IPS-18a (cell line): Measurements from ENCODE around the gene ZC3H7B.
A peak's percentile ranks its signal among the peaks of the same experiment; 100 is the strongest.
"Not testable (repeated sequence)": the region's sequence is repeated elsewhere in the genome, so short reads cannot be mapped to it uniquely, and the experiment has no call there.

ENCODE experiments used
- H3K27ac ChIP-seq: one replicate; pipeline ENCODE4 v1.5.1; 2013; ENCODE audit warnings: low read length
- H3K27me3 ChIP-seq: one replicate; pipeline ENCODE4 v1.6.1; 2013; ENCODE audit warnings: mild to moderate bottlenecking, low read length; ENCODE audit not compliant: control insufficient read depth, insufficient read depth
- H3K36me3 ChIP-seq: one replicate; pipeline ENCODE4 v1.6.1; 2013; ENCODE audit warnings: low read depth, low read length; ENCODE audit not compliant: control insufficient read depth
- H3K4me1 ChIP-seq: one replicate; pipeline ENCODE4 v1.6.1; 2013; ENCODE audit warnings: low read depth, low read length; ENCODE audit not compliant: control insufficient read depth
- H3K4me3 ChIP-seq: one replicate; pipeline ENCODE4 v1.5.1; 2013; ENCODE audit warnings: low read length
- H3K9ac ChIP-seq: one replicate; pipeline ENCODE4 v1.6.1; 2013; ENCODE audit warnings: mild to moderate bottlenecking, low read length, moderate library complexity
- H3K9me3 ChIP-seq: one replicate; pipeline ENCODE4 v1.6.1; 2013; ENCODE audit warnings: low read depth, low read length; ENCODE audit not compliant: control insufficient read depth

Gene ZC3H7B, protein sequence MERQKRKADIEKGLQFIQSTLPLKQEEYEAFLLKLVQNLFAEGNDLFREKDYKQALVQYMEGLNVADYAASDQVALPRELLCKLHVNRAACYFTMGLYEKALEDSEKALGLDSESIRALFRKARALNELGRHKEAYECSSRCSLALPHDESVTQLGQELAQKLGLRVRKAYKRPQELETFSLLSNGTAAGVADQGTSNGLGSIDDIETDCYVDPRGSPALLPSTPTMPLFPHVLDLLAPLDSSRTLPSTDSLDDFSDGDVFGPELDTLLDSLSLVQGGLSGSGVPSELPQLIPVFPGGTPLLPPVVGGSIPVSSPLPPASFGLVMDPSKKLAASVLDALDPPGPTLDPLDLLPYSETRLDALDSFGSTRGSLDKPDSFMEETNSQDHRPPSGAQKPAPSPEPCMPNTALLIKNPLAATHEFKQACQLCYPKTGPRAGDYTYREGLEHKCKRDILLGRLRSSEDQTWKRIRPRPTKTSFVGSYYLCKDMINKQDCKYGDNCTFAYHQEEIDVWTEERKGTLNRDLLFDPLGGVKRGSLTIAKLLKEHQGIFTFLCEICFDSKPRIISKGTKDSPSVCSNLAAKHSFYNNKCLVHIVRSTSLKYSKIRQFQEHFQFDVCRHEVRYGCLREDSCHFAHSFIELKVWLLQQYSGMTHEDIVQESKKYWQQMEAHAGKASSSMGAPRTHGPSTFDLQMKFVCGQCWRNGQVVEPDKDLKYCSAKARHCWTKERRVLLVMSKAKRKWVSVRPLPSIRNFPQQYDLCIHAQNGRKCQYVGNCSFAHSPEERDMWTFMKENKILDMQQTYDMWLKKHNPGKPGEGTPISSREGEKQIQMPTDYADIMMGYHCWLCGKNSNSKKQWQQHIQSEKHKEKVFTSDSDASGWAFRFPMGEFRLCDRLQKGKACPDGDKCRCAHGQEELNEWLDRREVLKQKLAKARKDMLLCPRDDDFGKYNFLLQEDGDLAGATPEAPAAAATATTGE

GRCh38 chr22:41301085-41302020 is at the start of gene ZC3H7B:
TSS of gene ZC3H7B (plus strand) at chr22:41301525. CDS start at chr22:41320661, 19,136 bp downstream.
- Histone ChIP-seq H3K27me3 (no peaks in the 10 kb centered on the region), H3K4me1 (peaks cover 14% of the 10 kb centered on the region), H3K36me3 (no peaks in the 10 kb centered on the region), H3K9me3 (no peaks in the 10 kb centered on the region), H3K4me3 (peak within 1 kb of the TSS; percentile 79), H3K27ac (no peak within 1 kb of the TSS), H3K9ac (peak within 1 kb of the TSS; percentile 87)

GRCh38 chr22:41252365-41252764 is 49.0 kb upstream of the ZC3H7B start:
- Histone ChIP-seq H3K4me3 (no peak overlapping the region), H3K36me3 (peaks cover 91% of the 10 kb centered on the region), H3K9me3 (no peaks in the 10 kb centered on the region), H3K27ac (no peak overlapping the region), H3K4me1 (peaks cover 5% of the 10 kb centered on the region), H3K9ac (no peak overlapping the region), H3K27me3 (no peaks in the 10 kb centered on the region)

- Histone ChIP-seq H3K9me3 (no peaks in the 10 kb centered on the region), H3K27ac (no peak overlapping the region), H3K9ac (no peak overlapping the region), H3K27me3 (no peaks in the 10 kb centered on the region), H3K4me3 (no peak overlapping the region), H3K4me1 (peaks cover 8% of the 10 kb centered on the region), H3K36me3 (peaks cover 90% of the 10 kb centered on the region)
These were observed 47.1 kb upstream of the ZC3H7B start for GRCh38 chr22:41254230-41254629.

- Histone ChIP-seq H3K4me3 (no peak overlapping the region), H3K36me3 (peaks cover 88% of the 10 kb centered on the region), H3K9ac (no peak overlapping the region), H3K27ac (no peak overlapping the region), H3K27me3 (no peaks in the 10 kb centered on the region), H3K9me3 (no peaks in the 10 kb centered on the region), H3K4me1 (peaks cover 8% of the 10 kb centered on the region)
These were observed 44.8 kb upstream of the ZC3H7B start for GRCh38 chr22:41256254-41257253.

DNA sequence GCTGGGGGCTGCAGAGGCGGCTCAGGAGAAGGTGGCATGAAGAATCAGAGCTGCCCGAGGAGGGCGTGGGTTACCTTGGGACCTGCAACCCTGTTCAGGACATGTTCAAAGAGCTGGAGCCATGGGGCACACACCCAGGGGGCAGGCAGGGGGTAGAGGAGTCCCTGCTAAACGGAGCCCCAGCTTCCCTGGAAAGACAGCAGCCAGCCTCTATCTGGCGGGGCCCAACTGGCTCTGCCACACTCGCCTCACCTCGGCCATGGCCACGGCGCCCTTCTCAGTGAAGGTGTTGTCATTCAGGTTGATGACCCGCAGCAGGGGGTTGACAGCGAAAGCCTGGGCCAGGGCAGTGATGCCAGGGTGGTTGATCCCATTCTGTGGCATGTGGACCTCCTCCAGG is 43.6 kb upstream of the ZC3H7B start:
- Histone ChIP-seq H3K9me3 (no peaks in the 10 kb centered on the region), H3K4me3 (no peak overlapping the region), H3K36me3 (peaks cover 90% of the 10 kb centered on the region), H3K27ac (no peak overlapping the region), H3K4me1 (peaks cover 8% of the 10 kb centered on the region), H3K9ac (no peak overlapping the region), H3K27me3 (no peaks in the 10 kb centered on the region)

DNA sequence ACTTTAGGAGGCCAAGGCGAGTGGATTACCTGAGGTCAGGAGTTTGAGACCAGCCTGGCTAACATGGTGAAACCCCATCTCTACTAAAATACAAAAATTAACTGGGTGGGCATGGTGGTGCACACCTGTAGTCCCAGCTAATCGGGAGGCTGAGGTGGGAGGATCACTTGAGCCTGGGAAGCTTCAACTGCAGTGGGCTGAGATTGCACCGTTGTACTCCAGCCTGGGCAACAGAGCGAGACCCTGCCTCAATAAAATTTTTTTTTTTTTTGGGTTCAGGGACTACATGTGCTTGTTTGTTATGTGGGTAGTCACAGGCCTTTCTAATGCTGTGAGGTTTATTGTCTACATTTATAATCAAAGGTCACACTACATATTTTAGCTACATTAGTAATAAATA is 41.6 kb upstream of the ZC3H7B start:
- H3K27me3 ChIP-seq, result not testable (repeated sequence)

DNA sequence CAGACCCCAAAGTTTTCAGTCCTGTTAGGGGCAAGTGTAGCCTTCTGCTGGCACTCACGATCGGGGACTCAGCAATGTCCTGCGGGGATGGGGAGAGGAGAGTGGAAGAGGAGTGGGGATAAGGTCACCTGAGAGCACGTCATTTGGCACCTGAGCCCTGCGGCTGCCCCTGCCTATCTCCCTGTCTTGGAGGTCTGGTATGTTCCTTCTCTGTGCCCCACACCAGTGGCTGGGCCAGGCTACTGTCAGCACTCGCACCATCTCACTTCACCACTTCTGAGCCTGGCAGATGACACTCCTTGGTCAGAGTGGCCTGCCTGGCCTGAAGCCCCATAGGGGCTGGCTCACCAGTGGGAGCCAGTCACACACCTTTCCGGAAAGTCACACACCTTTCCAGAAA is 40.5 kb upstream of the ZC3H7B start:
- Histone ChIP-seq H3K36me3 (peaks cover 91% of the 10 kb centered on the region), H3K4me1 (peaks cover 8% of the 10 kb centered on the region), H3K4me3 (no peak overlapping the region), H3K27ac (no peak overlapping the region), H3K9me3 (no peaks in the 10 kb centered on the region), H3K27me3 (no peaks in the 10 kb centered on the region), H3K9ac (no peak overlapping the region)

More for the DNA sequence above, 41.6 kb upstream of the ZC3H7B start:
- H3K9me3 ChIP-seq, H3K4me1 ChIP-seq, H3K27ac ChIP-seq, H3K4me3 ChIP-seq, H3K9ac ChIP-seq: not testable (repeated sequence)
- peaks cover 91% of the 10 kb centered on the region for H3K36me3 ChIP-seq

GRCh38 chr22:41261541-41262249 is 39.6 kb upstream of the ZC3H7B start:
- Histone ChIP-seq H3K27ac (no peak overlapping the region), H3K36me3 (peaks cover 90% of the 10 kb centered on the region), H3K4me1 (peaks cover 8% of the 10 kb centered on the region), H3K27me3 (no peaks in the 10 kb centered on the region), H3K4me3 (no peak overlapping the region), H3K9ac (no peak overlapping the region), H3K9me3 (no peaks in the 10 kb centered on the region)

- no peak overlapping the region for H3K9ac ChIP-seq
- H3K4me3 ChIP-seq, result no peak overlapping the region
- H3K27me3 ChIP-seq, result no peaks in the 10 kb centered on the region
- peaks cover 90% of the 10 kb centered on the region for H3K36me3 ChIP-seq
- H3K9me3 ChIP-seq, result no peaks in the 10 kb centered on the region
- H3K4me1 ChIP-seq, result peaks cover 4% of the 10 kb centered on the region
- H3K27ac ChIP-seq, result no peak overlapping the region
These were observed 39.0 kb upstream of the ZC3H7B start for GRCh38 chr22:41262250-41262765.
